ENCODE results near the gene RHBDD3.

GRCh38 chr22:29255064-29255621, 12.6 kb downstream of the RHBDD3 start:
- TF ChIP-seq CTCF (IDR thresholded peaks at IDR 0.05; ENCODE audit: insufficient read depth, low read depth, low read length) (no peak), EZH2 (IDR thresholded peaks at IDR 0.05; ENCODE audit: insufficient read depth, low read length) (no peak)
